Right lobe of liver (tissue), 4 donors: ENCODE data around the gene PLG.
"Not testable (repeated sequence)": the region's sequence is repeated elsewhere in the genome, so short reads cannot be mapped to it uniquely, and the experiment has no call there.

Source experiments
- CTCF ChIP-seq, 4 donors: fragments of 200-600 bp in 3 of 4; fragments of 450-650 bp in 1 of 4; IDR thresholded peaks; one replicate each; pipeline versions ENCODE4 v1.5.1 to v1.8.0; 2016 to 2022; ENCODE audit warnings: antibody characterized with exemption in 4 of 4, mild to moderate bottlenecking in 2 of 4
- POLR2A ChIP-seq: fragments of 450-650 bp; IDR thresholded peaks from one replicate; pipeline ENCODE4 v1.6.1; 2017; ENCODE audit warnings: antibody characterized with exemption, mild to moderate bottlenecking
- donor health status: DM: no; HTN: no; CAD: no.
- donor health status: DM: no; HTN: no; CAD: no.
- donor health status: DM: no; HTN: yes; CAD: no.

GRCh38 chr6:160676418-160676817 is 25.6 kb upstream of the PLG start:
- not testable (repeated sequence) for TF ChIP-seq CTCF (IDR thresholded peaks at IDR 0.05); POLR2A
